Globus pallidus (tissue), 1 donor: ENCODE measurements around the gene OTOR.

Experiments
- DNase-seq: peaks from one replicate; pipeline ENCODE4 v3.0.0-alpha.2; 2015; ENCODE audit warnings: low spot score

The OTOR gene

GRCh38 chr20:16748308-16748900 is at the start of gene OTOR:
Gene OTOR (plus strand): TSS chr20:16748358. CDS start chr20:16748402, 44 bp downstream.
- no peak for DNase-seq

GRCh38 chr20:16699293-16699692 is 48.9 kb upstream of the OTOR start:
- no peak for DNase-seq

GRCh38 chr20:16701296-16701695 is 46.9 kb upstream of the OTOR start:
- no peak for DNase-seq

GRCh38 chr20:16703570-16703969 is 44.6 kb upstream of the OTOR start:
- no peak for DNase-seq

- no peak for DNase-seq
Measured at GRCh38 chr20:16707674-16708073, 40.5 kb upstream of the OTOR start.

GRCh38 chr20:16708602-16709001 is 39.6 kb upstream of the OTOR start:
- DNase-seq, result no peak

- no peak for DNase-seq
Measured at GRCh38 chr20:16709017-16709416, 39.1 kb upstream of the OTOR start.

GRCh38 chr20:16710781-16711180 is 37.4 kb upstream of the OTOR start:
- DNase-seq, result no peak

- no peak for DNase-seq
Measured at GRCh38 chr20:16711661-16712258, 36.4 kb upstream of the OTOR start.

GRCh38 chr20:16712511-16712947 is 35.6 kb upstream of the OTOR start:
- DNase-seq, result peak; percentile 46

- peak; percentile 13 for DNase-seq
Measured at GRCh38 chr20:16713066-16713465, 35.1 kb upstream of the OTOR start.

- DNase-seq, result no peak
Measured at GRCh38 chr20:16714242-16714641, 33.9 kb upstream of the OTOR start.

- DNase-seq, result peak; percentile 45
Measured at GRCh38 chr20:16714751-16715150, 33.4 kb upstream of the OTOR start.

GRCh38 chr20:16719421-16719820 is 28.7 kb upstream of the OTOR start:
- DNase-seq, result no peak

- DNase-seq, result no peak
Measured at GRCh38 chr20:16729080-16729479, 19.1 kb upstream of the OTOR start.

- DNase-seq, result peak; percentile 92
Measured at GRCh38 chr20:16729565-16730460, 18.3 kb upstream of the OTOR start, which contains the start of gene SNRPB2. Gene SNRPB2 (plus strand): TSS chr20:16730026. CDS start chr20:16731703, 1,677 bp downstream.

- DNase-seq, result no peak
Measured at GRCh38 chr20:16732506-16733152, 15.5 kb upstream of the OTOR start.

- DNase-seq, result no peak
Measured at GRCh38 chr20:16740365-16741072, 7.6 kb upstream of the OTOR start.

- DNase-seq, result peak; percentile 29
Measured at GRCh38 chr20:16744178-16744807, 3.9 kb upstream of the OTOR start.

- DNase-seq, result no peak
Measured at GRCh38 chr20:16745204-16745603, 3.0 kb upstream of the OTOR start.

- no peak for DNase-seq
Measured at GRCh38 chr20:16747291-16747811, 807 bp upstream of the OTOR start.
